IPS DF 4.7 (cell line): ENCODE results near the gene TPRKB.
"Not testable (repeated sequence)": the region's sequence is repeated elsewhere in the genome, so short reads cannot be mapped to it uniquely, and the experiment has no call there.

Source experiments
- DNase-seq: peaks from one replicate; pipeline ENCODE4 v3.0.0-alpha.2; 2013; ENCODE audit warnings: low spot score; ENCODE audit errors: extremely low read depth

Gene TPRKB

GRCh38 chr2:73700661-73701447 is 36.3 kb downstream of the TPRKB start:
- no peak for DNase-seq

- no peak for DNase-seq
Observed at GRCh38 chr2:73700131-73700611, 37.0 kb downstream of the TPRKB start.

- no peak for DNase-seq
Observed at GRCh38 chr2:73699437-73699836, 37.7 kb downstream of the TPRKB start.

- DNase-seq: no peak
Observed at GRCh38 chr2:73698101-73698500, 39.0 kb downstream of the TPRKB start.

GRCh38 chr2:73697606-73698005 is 39.5 kb downstream of the TPRKB start:
- no peak for DNase-seq

DNA sequence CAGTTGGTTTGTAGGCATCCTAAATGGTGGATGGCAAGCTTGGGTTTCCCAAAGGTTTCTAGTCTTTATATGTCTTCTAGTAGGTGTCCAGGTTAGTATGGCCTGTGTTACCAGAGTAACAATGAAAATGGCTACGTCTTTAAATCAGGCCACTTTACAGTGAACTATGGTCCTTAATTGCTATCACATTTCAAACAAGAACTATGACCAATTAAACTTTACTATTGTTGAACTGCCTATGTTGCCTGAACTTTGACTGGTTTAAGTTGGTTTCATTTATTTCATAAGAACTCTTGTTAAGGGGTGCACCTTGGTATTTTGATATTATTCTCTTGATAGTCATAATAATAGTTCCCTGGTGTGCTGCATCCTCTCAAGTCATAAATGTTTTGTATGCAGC is 40.2 kb downstream of the TPRKB start:
- DNase-seq: not testable (repeated sequence)

GRCh38 chr2:73696521-73696920 is 40.6 kb downstream of the TPRKB start:
- DNase-seq: not testable (repeated sequence)

DNA sequence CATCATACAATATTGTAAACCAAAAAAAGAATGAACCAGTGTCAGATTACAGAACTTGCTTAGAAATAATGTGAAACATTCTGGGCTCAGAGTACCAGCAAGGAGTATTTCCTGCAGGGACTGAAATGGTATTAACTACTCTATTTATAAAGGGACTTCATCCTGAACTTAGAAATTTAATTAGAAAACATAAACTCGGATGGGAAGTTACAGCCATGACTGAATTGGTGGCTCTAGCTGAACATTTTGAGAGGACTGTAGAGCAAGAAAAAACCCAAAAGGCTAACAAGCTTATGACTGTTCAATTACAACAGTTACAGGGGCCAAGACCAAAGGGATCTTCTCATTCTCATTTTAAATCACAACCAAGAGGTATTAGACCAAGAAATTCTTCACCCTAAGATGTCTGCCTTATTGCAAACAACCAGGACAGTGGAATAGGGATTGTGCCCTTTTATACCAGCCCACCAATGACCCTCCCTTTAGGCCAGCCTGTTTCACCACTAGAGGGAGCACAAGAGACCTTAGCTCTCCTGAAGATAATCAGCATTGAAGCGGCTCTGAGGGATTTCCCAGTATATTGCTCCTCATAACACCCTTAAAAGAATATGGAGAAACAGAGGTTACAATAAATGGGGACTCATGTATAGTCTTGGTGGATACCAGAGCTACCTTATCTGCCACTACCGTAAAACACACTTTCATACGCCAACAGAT is 46.6 kb downstream of the TPRKB start:
- DNase-seq: not testable (repeated sequence)

DNA sequence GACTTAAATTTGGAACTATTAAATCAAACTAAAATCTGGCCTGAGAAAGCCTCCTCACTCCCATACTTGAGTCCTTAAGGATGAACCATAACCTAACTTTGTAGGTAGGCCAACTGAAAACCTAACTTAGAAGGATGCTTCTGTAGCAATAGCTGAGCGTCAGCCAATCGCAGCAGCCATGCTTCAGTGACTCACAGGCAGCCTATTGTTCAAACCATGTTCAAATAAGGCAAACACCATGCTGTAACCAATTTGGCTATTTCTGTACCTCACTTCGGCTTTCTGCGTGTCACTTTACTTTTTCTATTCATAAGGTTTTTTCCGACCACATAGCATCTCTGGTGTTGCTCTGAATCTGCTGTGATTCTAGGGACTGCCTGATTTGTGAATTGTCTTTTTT is 48.7 kb downstream of the TPRKB start:
- DNase-seq: not testable (repeated sequence)

- DNase-seq: no peak
Observed at GRCh38 chr2:73685764-73686438, 51.2 kb downstream of the TPRKB start.

- DNase-seq: not testable (repeated sequence)
Observed at GRCh38 chr2:73684905-73685304, 52.2 kb downstream of the TPRKB start.

DNA sequence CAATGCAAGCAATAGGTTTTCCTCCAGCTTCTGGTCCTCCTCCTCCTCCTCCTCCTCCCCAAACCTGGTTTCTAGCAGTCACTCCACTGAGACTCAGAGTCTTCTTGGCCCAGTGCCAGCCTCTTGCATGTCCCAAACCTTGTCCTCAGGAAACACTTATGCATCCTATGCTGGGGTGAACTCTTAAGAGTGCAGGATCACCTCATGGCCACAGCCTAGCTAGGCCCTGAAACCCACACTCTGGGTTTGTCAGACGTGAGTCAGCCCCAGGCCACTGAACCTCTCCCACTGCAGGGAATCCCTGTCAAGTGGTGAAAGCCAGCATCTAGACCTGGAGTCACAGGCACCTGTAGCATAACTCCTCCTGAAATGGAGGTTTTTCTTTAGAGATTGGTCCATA is 52.8 kb downstream of the TPRKB start:
- not testable (repeated sequence) for DNase-seq

DNA sequence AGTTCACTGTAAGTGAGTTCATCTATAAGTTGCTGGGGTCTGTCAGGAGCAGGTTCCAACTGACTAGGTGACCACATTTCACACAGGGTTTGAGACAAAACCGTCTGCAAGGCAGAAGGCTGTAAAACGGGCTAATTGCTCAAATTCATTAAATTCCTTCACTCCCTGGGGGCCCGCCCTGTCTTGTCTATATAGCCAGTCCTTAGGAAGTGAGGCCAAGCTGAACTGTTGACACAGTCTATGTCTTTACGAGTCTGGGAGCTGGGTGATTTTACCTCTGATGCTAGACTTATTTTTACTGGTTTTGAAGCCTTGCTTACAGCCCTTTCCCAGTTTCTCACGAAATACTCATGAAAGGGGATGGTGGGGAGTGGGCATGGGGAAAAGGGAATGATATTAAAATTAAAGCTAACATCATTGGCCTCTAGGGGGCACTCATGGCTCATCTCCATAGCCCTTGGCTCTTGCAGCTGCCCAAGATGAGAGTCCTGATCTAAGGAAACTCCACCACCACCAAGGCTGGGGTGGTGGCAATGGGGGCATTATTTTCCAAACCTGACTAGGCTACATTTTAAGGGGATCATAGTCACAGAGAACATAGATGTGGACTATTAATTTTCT is 57.1 kb downstream of the TPRKB start:
- DNase-seq: peak; percentile 22
